K562 (cell line): ENCODE measurements around the gene IGFBP4. TPM values are rescaled to one million over a fixed set of nuclear protein-coding genes. Genes with fewer than 3 reads are reported as not detected.

Source experiments
- ATAC-seq: fragments of 200-7000 bp; cut with Tn5 transposase; 3 replicates; pipeline ENCODE4 v1.9.1; 2020; ENCODE audit warnings: moderate library complexity
- BruUV-seq: library from RNA; stranded (reverse); fragments of 400-500 nt; replicated peaks from 2 replicates; lab custom pipeline; 2021; lab: Mats Ljungman, UMichigan
- CTCF ChIA-PET: fragments of 300-600 bp; formaldehyde crosslinking; extraction: SDS; loops from one replicate; lab custom pipeline; 2021; ENCODE audit warnings: low intra/inter-chr PET ratio; lab: Yijun Ruan, JAX
- POLR2A ChIA-PET: fragments of 300-600, 350-650 bp; sonication (Branson Sonifier 250); formaldehyde crosslinking; extraction: SDS; loops from one replicate; lab custom pipeline; 2021; ENCODE audit warnings: antibody characterized with exemption, inconsistent platforms; lab: Yijun Ruan, JAX
- DNase-seq, 4 experiments: peaks; one replicate each; pipeline versions ENCODE4 v3.0.0 to v3.0.0-alpha.2; 2011 to 2018; ENCODE audit warnings: low spot score in 3 of 4, mixed read lengths in 3 of 4; ENCODE audit errors: extremely low read depth in 1 of 4
- FAIRE-seq: peaks from 2 replicates; lab custom pipeline; 2011; peaks lifted over from hg19 to GRCh38; lab: Jason Lieb, UNC
- H2AFZ ChIP-seq: 2 replicates; pipeline ENCODE4 v1.6.0; 2011; ENCODE audit warnings: low read depth, low read length, control low read depth, inconsistent platforms
- H3K27ac ChIP-seq: fragments of 200-600 bp; 3 replicates; pipeline ENCODE4 v1.8.0; 2011; ENCODE audit warnings: low read depth, mild to moderate bottlenecking, control low read depth, inconsistent platforms, low read length, moderate library complexity, mixed read lengths; ENCODE audit errors: extremely low read depth
- H3K27me3 ChIP-seq, 2 experiments: fragments of 300-600 bp in 1 of 2; 2 replicates in 1 of 2; 3 replicates in 1 of 2; pipeline versions ENCODE4 v1.6.0 to v1.8.0; 2011; ENCODE audit warnings: inconsistent platforms in 2 of 2, low read length in 2 of 2, mild to moderate bottlenecking in 1 of 2, mixed read lengths in 1 of 2, moderate library complexity in 1 of 2; ENCODE audit not compliant: control insufficient read depth in 2 of 2, insufficient read depth in 2 of 2
- H3K36me3 ChIP-seq: fragments of 300-600 bp; 3 replicates; pipeline ENCODE4 v1.8.0; 2011; ENCODE audit warnings: mild to moderate bottlenecking, low read length, inconsistent platforms; ENCODE audit not compliant: control insufficient read depth, insufficient read depth
- H3K4me1 ChIP-seq, 2 experiments: fragments of 200-600 bp in 1 of 2; replicated peaks in 1 of 2; 2 replicates in 1 of 2; 3 replicates in 1 of 2; pipeline versions ENCODE4 v1.5.1 to v1.8.0; 2011; ENCODE audit warnings: inconsistent platforms in 2 of 2, low read length in 2 of 2, mild to moderate bottlenecking in 1 of 2, mixed read lengths in 1 of 2, moderate library complexity in 1 of 2; ENCODE audit not compliant: control insufficient read depth in 2 of 2, insufficient read depth in 2 of 2
- H3K4me2 ChIP-seq: 2 replicates; pipeline ENCODE4 v1.6.1; 2011; ENCODE audit warnings: low read length, control low read depth, inconsistent platforms, mixed read lengths; ENCODE audit not compliant: insufficient read depth
- H3K4me3 ChIP-seq: fragments of 200-600 bp; sonication (generic), shearing (Covaris generic); 2 replicates; pipeline ENCODE4 v1.5.1; 2016; ENCODE audit warnings: control low read depth, inconsistent platforms
- H3K79me2 ChIP-seq: fragments of 200-600 bp; 3 replicates; pipeline ENCODE4 v1.8.0; 2011; ENCODE audit warnings: low read length, inconsistent platforms; ENCODE audit not compliant: control insufficient read depth, insufficient read depth
- H3K9ac ChIP-seq, 2 experiments: 2 replicates each; pipeline versions ENCODE4 v1.6.0 to v1.6.1; 2011; ENCODE audit warnings: low read depth in 2 of 2, low read length in 2 of 2, control low read depth in 1 of 2, inconsistent platforms in 1 of 2, mild to moderate bottlenecking in 1 of 2, mixed read lengths in 1 of 2; ENCODE audit not compliant: insufficient read depth in 1 of 2
- H3K9me1 ChIP-seq: one replicate; pipeline ENCODE4 v1.6.0; 2011; ENCODE audit warnings: inconsistent platforms, mild to moderate bottlenecking, low read length, moderate library complexity; ENCODE audit not compliant: control insufficient read depth, insufficient read depth
- H3K9me3 ChIP-seq: replicated peaks from 2 replicates; pipeline ENCODE4 v1.5.1; 2011; ENCODE audit warnings: low read depth, low read length, inconsistent platforms; ENCODE audit not compliant: control insufficient read depth, insufficient read depth
- H4K20me1 ChIP-seq: replicated peaks from 2 replicates; pipeline ENCODE4 v1.6.1; 2011; ENCODE audit warnings: low read length, inconsistent platforms, mixed read lengths; ENCODE audit not compliant: control insufficient read depth, insufficient read depth
- BHLHE40 ChIP-seq: IDR thresholded peaks from 2 replicates; pipeline ENCODE4 v1.6.1; 2011; ENCODE audit warnings: low read length, improper control_type of control experiment
- CBX1 ChIP-seq: sonication (generic); IDR thresholded peaks from 2 replicates; pipeline ENCODE4 v1.6.1; 2016; ENCODE audit warnings: antibody characterized with exemption, low read depth, mild to moderate bottlenecking
- EP300 ChIP-seq: IDR thresholded peaks from 2 replicates; pipeline ENCODE4 v1.6.1; 2012; ENCODE audit warnings: low read length, improper control_type of control experiment
- EZH2 ChIP-seq: IDR thresholded peaks from 2 replicates; pipeline ENCODE4 v1.6.1; 2012; ENCODE audit warnings: low read depth, mild to moderate bottlenecking, inconsistent platforms, low read length, borderline replicate concordance
- FOS ChIP-seq: IDR thresholded peaks from 3 replicates; pipeline ENCODE4 v1.6.1; 2011; ENCODE audit not compliant: insufficient read length; ENCODE audit errors: extremely low read depth
- GABPB2 ChIP-seq: fragments of 250-450 bp; sonication (Bioruptor Pico); conservative IDR thresholded peaks from 2 replicates; pipeline ENCODE4 v1.5.1; 2021; ENCODE audit warnings: mild to moderate bottlenecking
- HNRNPUL1 ChIP-seq: fragments of 200-400 bp; formaldehyde crosslinking; IDR thresholded peaks from 2 replicates; pipeline ENCODE4 v1.6.1; 2017; ENCODE audit warnings: low read length
- MCM2 ChIP-seq: fragments of 450-650 bp; IDR thresholded peaks from 2 replicates; pipeline ENCODE4 v1.6.1; 2017; ENCODE audit warnings: low read depth, mild to moderate bottlenecking
- NCOA1 ChIP-seq: fragments of 450-650 bp; IDR thresholded peaks from 2 replicates; pipeline ENCODE4 v1.6.1; 2016; ENCODE audit warnings: low read depth
- NR1H2 ChIP-seq: sonication (generic); formaldehyde crosslinking; IDR thresholded peaks from 2 replicates; pipeline ENCODE4 v1.4.0; 2020; ENCODE audit warnings: mild to moderate bottlenecking, missing genetic modification reagents
- NR4A1 ChIP-seq, 2 experiments: fragments of 250-450 bp in 1 of 2; fragments of 450-650 bp in 1 of 2; sonication (Bioruptor Pico) in 1 of 2; IDR thresholded peaks; 2 replicates each; pipeline versions ENCODE4 v1.4.0 to v1.6.1; 2016 to 2020; ENCODE audit warnings: mild to moderate bottlenecking in 2 of 2, missing compliant biosample characterization in 1 of 2, missing genetic modification characterization in 1 of 2, moderate library complexity in 1 of 2
- PRMT5 ChIP-seq: sonication (generic); formaldehyde crosslinking; IDR thresholded peaks from 2 replicates; pipeline ENCODE4 v1.5.0; 2020; ENCODE audit warnings: missing genetic modification reagents
- RAD21 ChIP-seq, 2 experiments: fragments of 250-450 bp in 1 of 2; fragments of 450-650 bp in 1 of 2; sonication (Bioruptor Pico) in 1 of 2; formaldehyde crosslinking in 1 of 2; IDR thresholded peaks in 1 of 2; conservative IDR thresholded peaks in 1 of 2; 2 replicates each; pipeline versions ENCODE4 v1.4.0 to v1.8.0; 2020 to 2022; ENCODE audit warnings: mild to moderate bottlenecking in 2 of 2, moderate library complexity in 1 of 2
- SRF ChIP-seq, 2 experiments: fragments of 250-450, 450-650 bp in 1 of 2; sonication (Bioruptor Pico) in 1 of 2; sonication (generic) in 1 of 2; formaldehyde crosslinking; IDR thresholded peaks; 2 replicates each; pipeline versions ENCODE4 v1.5.0 to v1.5.1; 2020 to 2022; ENCODE audit warnings: mild to moderate bottlenecking in 1 of 2, missing genetic modification reagents in 1 of 2
- ZFP91 ChIP-seq: sonication (generic); formaldehyde crosslinking; IDR thresholded peaks from 2 replicates; pipeline ENCODE4 v1.8.0; 2022; ENCODE audit warnings: mild to moderate bottlenecking, missing genetic modification reagents
- ZNF12 ChIP-seq: sonication (generic); formaldehyde crosslinking; IDR thresholded peaks from 2 replicates; pipeline ENCODE4 v1.4.0; 2020; ENCODE audit warnings: mild to moderate bottlenecking, missing genetic modification reagents
- ZNF384 ChIP-seq: IDR thresholded peaks from 2 replicates; pipeline ENCODE4 v1.6.1; 2012; ENCODE audit warnings: low read depth, low read length, improper control_type of control experiment
- ZNF583 ChIP-seq: fragments of 250-450 bp; sonication (Bioruptor Pico); IDR thresholded peaks from 2 replicates; pipeline ENCODE4 v1.4.0; 2020
- ZNF639 ChIP-seq, 2 experiments: fragments of 200-800 bp in 1 of 2; sonication (Bioruptor generic) in 1 of 2; sonication (generic) in 1 of 2; formaldehyde crosslinking in 1 of 2; IDR thresholded peaks in 1 of 2; conservative IDR thresholded peaks in 1 of 2; 2 replicates each; pipeline versions ENCODE4 v1.5.0 to v1.6.1; 2016 to 2020; ENCODE audit warnings: missing compliant biosample characterization in 1 of 2, missing genetic modification characterization in 1 of 2, missing genetic modification reagents in 1 of 2
- WGBS: fragments of 100-300 bp; shearing (Covaris generic); methylation state at CpG from one replicate; pipeline ENCODE4 v1.1.6; 2016; ENCODE audit warnings: low coverage, mixed read lengths; ENCODE audit not compliant: insufficient coverage; ENCODE audit errors: missing lambda C conversion rate; 5-methylcytosine and 5-hydroxymethylcytosine counted together
- in situ Hi-C: fragments of 300-500 bp; cut with MboI; formaldehyde crosslinking; loops from 4 replicates; pipeline ENCODE4 v1.15.0; 2018; ENCODE audit warnings: inconsistent platforms, mixed read lengths
- intact Hi-C: fragments of 100-400 bp; cut with micrococcal nuclease; formaldehyde crosslinking; loops from 2 replicates; pipeline ENCODE4 v1.14.2; 2022
- polyA plus RNA-seq, 8 experiments: library from polyadenylated mRNA; depleted of rRNA in 4 of 8; stranded (reverse) in 5 of 8; unstranded in 3 of 8; fragments of >200 nt; fragmentation: Nextera tagmentation in 2 of 8; fragmentation: Illumina TruSeq in 1 of 8; extraction: Ambion mirVana in 2 of 8; extraction: Trizol in 1 of 8; gene quantifications; 2 replicates each; pipeline versions ENCODE4 v1.2.1 to v1.2.3, GENCODE V29; 2011 to 2014; ENCODE audit warnings: inconsistent platforms in 1 of 8, missing spikeins in 1 of 8
- total RNA-seq, 7 experiments: library from RNA; depleted of rRNA in 6 of 7; stranded (reverse); fragments of >200 nt in 6 of 7; fragmentation: Illumina TruSeq in 2 of 7; extraction: Trizol in 2 of 7; gene quantifications; 2 replicates each; pipeline versions ENCODE4 v1.2.1 to v1.2.3, GENCODE V29; 2011 to 2021; ENCODE audit warnings: low replicate concordance in 1 of 7

Gene IGFBP4
- total and polyA plus RNA-seq, 9 of the 15 experiments (the other 6 are each of a cell fraction or from before 2014, with no cell fraction given), result 8.8 to 99.8 (median 18.6) TPM

- peak; percentile 38 to 52 for TF ChIP-seq RAD21 (CRISPR knock-in tag; conservative IDR thresholded peaks at IDR 0.05 in 1 of 2, IDR thresholded peaks at IDR 0.05 in 1 of 2)
- TF ChIP-seq SRF (CRISPR knock-in tag; IDR thresholded peaks at IDR 0.05), result no peak
- no peak for TF ChIP-seq BHLHE40
- TF ChIP-seq CBX1, result no peak
- TF ChIP-seq ZNF384, result peak; percentile 67
- TF ChIP-seq HNRNPUL1, result no peak
- TF ChIP-seq NCOA1, result no peak
- TF ChIP-seq EZH2, result no peak
- TF ChIP-seq ZFP91, result no peak
Measured at GRCh38 chr17:40399185-40399584, 44.1 kb upstream of the IGFBP4 start (continued).

DNA sequence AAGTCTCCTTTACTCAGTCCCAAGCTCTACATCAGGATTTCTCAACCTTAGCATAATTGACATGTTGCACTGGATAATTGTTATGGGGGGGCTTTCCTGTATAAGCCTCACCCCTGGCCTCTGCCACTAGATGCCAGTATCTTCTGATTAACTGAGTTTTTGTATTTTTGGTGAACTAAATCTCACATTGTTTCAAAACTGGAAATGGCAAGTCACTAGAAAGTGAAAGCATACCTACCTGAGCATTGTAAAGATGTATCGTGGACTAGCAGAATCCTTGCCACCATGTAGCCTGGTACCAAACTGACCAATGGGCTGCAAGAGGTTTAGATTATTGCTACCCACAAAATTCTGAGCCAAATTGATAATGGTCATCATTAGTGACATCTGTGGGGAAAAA lies 40.6 kb upstream of the IGFBP4 start:
- WGBS, result 100% methylated on average over 1 of the region's 1 CpG
- intact Hi-C loops, result no loop called here
- TF ChIP-seq MCM2 (no peak), NR4A1 (CRISPR knock-in tag; IDR thresholded peaks at IDR 0.05) (no peak), NR4A1 (tag; IDR thresholded peaks at IDR 0.05) (no peak), EP300 (no peak), PRMT5 (CRISPR knock-in tag) (no peak), GABPB2 (CRISPR knock-in tag) (no peak), FOS (no peak), ZNF12 (no peak), ZNF583 (CRISPR knock-in tag) (no peak), NR1H2 (no peak), ZNF639 (CRISPR knock-in tag; conservative IDR thresholded peaks at IDR 0.05 in 1 of 2, IDR thresholded peaks at IDR 0.05 in 1 of 2) (no peak)
- peaks cover 97% of the 10 kb centered on the region for H3K36me3 ChIP-seq
- no peaks in the 10 kb centered on the region for H3K27me3 ChIP-seq
- no peaks in the 10 kb centered on the region for H3K79me2 ChIP-seq
- ChIA-PET CTCF (no interaction called here), POLR2A (interaction anchor here (0.6 to 3.9 kb wide), 5 partner anchors 9 to 157 kb away, joined by 3 to 14 read pairs (median 4); partner anchors contain the start of gene TOP2A)
- no peak for ATAC-seq
- H3K4me1 ChIP-seq, result no peaks in the 10 kb centered on the region
- no peak overlapping the region for H3K27ac ChIP-seq
- H3K9me3 ChIP-seq, result no peaks in the 10 kb centered on the region
- no TSS peak for BruUV-seq
- H3K9me1 ChIP-seq, result no peaks in the 10 kb centered on the region
- no peak overlapping the region for H3K4me3 ChIP-seq
- no peak overlapping the region for H3K4me2 ChIP-seq
- H3K9ac ChIP-seq, result no peak overlapping the region
- in situ Hi-C loops, result no loop called here
- H2AFZ ChIP-seq, result no peak overlapping the region
- FAIRE-seq, result no peak
- DNase-seq, result no peak
- H4K20me1 ChIP-seq, result no peaks in the 10 kb centered on the region
